Measurements from ENCODE around the gene CD22.

- TF ChIP-seq CTCF (CRISPR knock-in tag; IDR thresholded peaks at IDR 0.05) (no peak), BRF2 (CRISPR knock-in tag; IDR thresholded peaks at IDR 0.05) (no peak), EZH2 (conservative IDR thresholded peaks at IDR 0.05; ENCODE audit: low read depth, low read length) (no peak), THAP11 (CRISPR knock-in tag; IDR thresholded peaks at IDR 0.05) (no peak), TP53 (CRISPR knock-in tag; conservative IDR thresholded peaks at IDR 0.05) (no peak), E2F1 (CRISPR knock-in tag; IDR thresholded peaks at IDR 0.05) (no peak), PAWR (CRISPR knock-in tag; IDR thresholded peaks at IDR 0.05; ENCODE audit: borderline replicate concordance) (no peak)
Observed at GRCh38 chr19:35288906-35289305, 40.1 kb upstream of the CD22 start.

All from HepG2 (cell line).